Testis (tissue), 2 donors: ENCODE measurements around the gene INPP4A.

ENCODE experiments used
- POLR2A ChIP-seq: fragments of 450-650 bp; IDR thresholded peaks from one replicate; pipeline ENCODE4 v1.6.1; 2017; ENCODE audit warnings: antibody characterized with exemption, mild to moderate bottlenecking, moderate library complexity
- TF ChIP-seq, protein P1 (sequence below), 3 experiments: fragments of 450-650 bp in 2 of 3; fragments of 200-600 bp in 1 of 3; sonication (generic) in 1 of 3; IDR thresholded peaks; one replicate each; pipeline ENCODE4 v1.5.1; 2016 to 2019; ENCODE audit warnings: antibody characterized with exemption in 3 of 3, mild to moderate bottlenecking in 2 of 3, moderate library complexity in 1 of 3

DNA sequence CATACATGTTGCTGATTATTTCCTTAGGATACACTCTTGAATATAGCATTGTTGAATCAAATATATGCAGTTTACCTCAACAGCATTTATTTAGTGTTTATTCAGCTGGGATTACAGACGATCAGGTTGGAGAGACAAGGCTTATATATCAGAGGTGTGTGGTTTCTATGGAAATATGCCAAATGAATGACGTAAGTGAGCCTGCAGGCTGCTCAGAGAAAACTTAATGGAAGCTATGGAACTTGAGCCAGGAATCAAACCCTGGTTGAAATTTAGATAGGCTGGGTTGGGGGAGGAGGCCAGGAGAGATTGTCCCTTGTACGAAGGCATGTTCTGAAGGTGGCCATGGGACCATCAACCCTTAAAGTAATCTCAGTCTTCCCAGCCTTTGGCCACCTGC lies 79.5 kb downstream of the INPP4A start:
- TF ChIP-seq, protein P1, sequence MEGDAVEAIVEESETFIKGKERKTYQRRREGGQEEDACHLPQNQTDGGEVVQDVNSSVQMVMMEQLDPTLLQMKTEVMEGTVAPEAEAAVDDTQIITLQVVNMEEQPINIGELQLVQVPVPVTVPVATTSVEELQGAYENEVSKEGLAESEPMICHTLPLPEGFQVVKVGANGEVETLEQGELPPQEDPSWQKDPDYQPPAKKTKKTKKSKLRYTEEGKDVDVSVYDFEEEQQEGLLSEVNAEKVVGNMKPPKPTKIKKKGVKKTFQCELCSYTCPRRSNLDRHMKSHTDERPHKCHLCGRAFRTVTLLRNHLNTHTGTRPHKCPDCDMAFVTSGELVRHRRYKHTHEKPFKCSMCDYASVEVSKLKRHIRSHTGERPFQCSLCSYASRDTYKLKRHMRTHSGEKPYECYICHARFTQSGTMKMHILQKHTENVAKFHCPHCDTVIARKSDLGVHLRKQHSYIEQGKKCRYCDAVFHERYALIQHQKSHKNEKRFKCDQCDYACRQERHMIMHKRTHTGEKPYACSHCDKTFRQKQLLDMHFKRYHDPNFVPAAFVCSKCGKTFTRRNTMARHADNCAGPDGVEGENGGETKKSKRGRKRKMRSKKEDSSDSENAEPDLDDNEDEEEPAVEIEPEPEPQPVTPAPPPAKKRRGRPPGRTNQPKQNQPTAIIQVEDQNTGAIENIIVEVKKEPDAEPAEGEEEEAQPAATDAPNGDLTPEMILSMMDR (IDR thresholded peaks at IDR 0.05) = no peak
- no peak for TF ChIP-seq POLR2A
